Ovary (tissue), 3 donors: ENCODE data around the gene TMEM217.

Experiments
- CTCF ChIP-seq, 3 donors: fragments of 450-650 bp in 2 of 3; fragments of 200-600 bp in 1 of 3; IDR thresholded peaks; one replicate each; pipeline versions ENCODE4 v1.5.1 to v1.8.0; 2016 to 2022; ENCODE audit warnings: antibody characterized with exemption in 3 of 3, mild to moderate bottlenecking in 1 of 3
- EP300 ChIP-seq: sonication (generic); formaldehyde crosslinking; IDR thresholded peaks from one replicate; pipeline ENCODE4 v1.6.1; 2017; ENCODE audit warnings: antibody characterized with exemption
- POLR2A ChIP-seq: fragments of 450-650 bp; IDR thresholded peaks from one replicate; pipeline ENCODE4 v1.6.1; 2017; ENCODE audit warnings: antibody characterized with exemption, mild to moderate bottlenecking, moderate library complexity
- donor health status: DM: no; HTN: no; CAD: no.

GRCh38 chr6:37209461-37210205, 48.3 kb downstream of the TMEM217 start:
- TF ChIP-seq EP300: no peak
- no peak for TF ChIP-seq CTCF (IDR thresholded peaks at IDR 0.05)
- TF ChIP-seq POLR2A: no peak
